ENCODE measurements around the gene CDH6. TPM values are rescaled to one million over a fixed set of nuclear protein-coding genes. Genes with fewer than 3 reads are reported as not detected.

Gene CDH6
- 10 to 100 TPM in 1 of 6 donors, 1 to 10 TPM in 2, under 1 TPM in 3; 0.31 to 10.4 (median 0.83) TPM for total RNA-seq
- polyA plus RNA-seq = under 1 TPM; 0.57 to 0.66 TPM

DNA sequence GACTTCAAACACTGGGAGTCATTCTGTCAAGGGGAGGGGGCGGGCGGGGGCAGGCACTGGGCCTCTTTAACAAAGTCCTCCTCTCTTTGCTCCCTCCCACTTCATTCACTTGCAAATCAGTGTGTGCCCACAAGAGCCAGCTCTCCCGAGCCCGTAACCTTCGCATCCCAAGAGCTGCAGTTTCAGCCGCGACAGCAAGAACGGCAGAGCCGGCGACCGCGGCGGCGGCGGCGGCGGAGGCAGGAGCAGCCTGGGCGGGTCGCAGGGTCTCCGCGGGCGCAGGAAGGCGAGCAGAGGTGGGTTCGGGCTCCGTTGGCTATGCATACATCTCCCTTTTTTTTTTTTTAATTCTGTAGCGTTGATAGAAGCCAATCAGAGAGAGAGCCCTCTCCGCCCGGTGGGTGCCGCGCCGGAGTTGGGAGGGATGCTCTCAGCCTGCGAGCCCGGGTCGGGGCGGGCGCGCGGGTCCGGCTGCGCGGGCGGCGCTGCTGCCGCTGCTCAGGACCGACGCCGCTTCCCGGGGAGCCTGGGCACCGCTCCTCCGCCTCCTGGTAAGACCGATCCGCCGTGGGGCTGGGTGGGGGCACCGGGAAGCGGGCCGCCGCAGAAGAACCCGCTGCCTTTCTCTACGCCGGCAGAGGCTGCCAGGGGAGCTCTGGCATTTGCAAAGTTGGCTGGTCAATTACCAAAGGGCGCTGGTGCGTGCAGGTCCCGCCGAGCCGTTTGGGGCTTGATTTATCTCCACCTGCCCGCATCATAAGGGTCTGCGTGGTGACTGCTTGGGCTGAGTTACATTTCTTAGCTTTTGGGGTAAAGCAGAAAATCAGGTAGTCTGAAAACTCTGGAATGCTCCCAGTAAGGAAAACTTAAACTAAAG, at the start of gene CDH6:
CDH6 (plus strand) TSS at position 96 of the 877 bp plus-strand sequence. CDS start 73,788 bp downstream, outside the sequence.
- peaks cover 0 to 10% (median 9%) of the 10 kb centered on the region in 3 donors for H3K4me1 ChIP-seq
- no peaks in the 10 kb centered on the region for H3K9me3 ChIP-seq
- FAIRE-seq (no peak), DNase-seq (peak in 3 of 6 donors; percentile 26 to 73 (median 59)), ATAC-seq (peak; percentile 60 to 86 (median 78))
- H3K36me3 ChIP-seq = no peaks in the 10 kb centered on the region
- 1 to 2% methylated on average over 52 to 67 of the region's 67 CpGs for WGBS, 2 donors
- intact Hi-C loops (cut with DNase I) = no loop called here
- peaks cover 0 to 10% (median 3%) of the 10 kb centered on the region in 4 donors for H3K27me3 ChIP-seq
- H3K27ac ChIP-seq = peak within 1 kb of the TSS in 1 of 4 donors; percentile 23
- TF ChIP-seq, protein P1, sequence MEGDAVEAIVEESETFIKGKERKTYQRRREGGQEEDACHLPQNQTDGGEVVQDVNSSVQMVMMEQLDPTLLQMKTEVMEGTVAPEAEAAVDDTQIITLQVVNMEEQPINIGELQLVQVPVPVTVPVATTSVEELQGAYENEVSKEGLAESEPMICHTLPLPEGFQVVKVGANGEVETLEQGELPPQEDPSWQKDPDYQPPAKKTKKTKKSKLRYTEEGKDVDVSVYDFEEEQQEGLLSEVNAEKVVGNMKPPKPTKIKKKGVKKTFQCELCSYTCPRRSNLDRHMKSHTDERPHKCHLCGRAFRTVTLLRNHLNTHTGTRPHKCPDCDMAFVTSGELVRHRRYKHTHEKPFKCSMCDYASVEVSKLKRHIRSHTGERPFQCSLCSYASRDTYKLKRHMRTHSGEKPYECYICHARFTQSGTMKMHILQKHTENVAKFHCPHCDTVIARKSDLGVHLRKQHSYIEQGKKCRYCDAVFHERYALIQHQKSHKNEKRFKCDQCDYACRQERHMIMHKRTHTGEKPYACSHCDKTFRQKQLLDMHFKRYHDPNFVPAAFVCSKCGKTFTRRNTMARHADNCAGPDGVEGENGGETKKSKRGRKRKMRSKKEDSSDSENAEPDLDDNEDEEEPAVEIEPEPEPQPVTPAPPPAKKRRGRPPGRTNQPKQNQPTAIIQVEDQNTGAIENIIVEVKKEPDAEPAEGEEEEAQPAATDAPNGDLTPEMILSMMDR (IDR thresholded peaks at IDR 0.05) = no peak
- peak within 1 kb of the TSS; percentile 2 to 48 (median 18) for H3K4me3 ChIP-seq

- no peak overlapping the region for H3K27ac ChIP-seq
- TF ChIP-seq, protein P1 (IDR thresholded peaks at IDR 0.05) = no peak
- WGBS, 2 donors = 52 to 70% methylated on average over 7 of the region's 7 CpGs
- DNase-seq (no peak), FAIRE-seq (no peak), ATAC-seq (no peak)
- H3K36me3 ChIP-seq = no peaks in the 10 kb centered on the region
- H3K27me3 ChIP-seq = no peaks in the 10 kb centered on the region
- intact Hi-C loops (cut with DNase I) = no loop called here
- no peaks in the 10 kb centered on the region for H3K9me3 ChIP-seq
- no peak overlapping the region for H3K4me3 ChIP-seq
- no peaks in the 10 kb centered on the region for H3K4me1 ChIP-seq
Observed at GRCh38 chr5:31144364-31144763, 49.1 kb upstream of the CDH6 start.

DNA sequence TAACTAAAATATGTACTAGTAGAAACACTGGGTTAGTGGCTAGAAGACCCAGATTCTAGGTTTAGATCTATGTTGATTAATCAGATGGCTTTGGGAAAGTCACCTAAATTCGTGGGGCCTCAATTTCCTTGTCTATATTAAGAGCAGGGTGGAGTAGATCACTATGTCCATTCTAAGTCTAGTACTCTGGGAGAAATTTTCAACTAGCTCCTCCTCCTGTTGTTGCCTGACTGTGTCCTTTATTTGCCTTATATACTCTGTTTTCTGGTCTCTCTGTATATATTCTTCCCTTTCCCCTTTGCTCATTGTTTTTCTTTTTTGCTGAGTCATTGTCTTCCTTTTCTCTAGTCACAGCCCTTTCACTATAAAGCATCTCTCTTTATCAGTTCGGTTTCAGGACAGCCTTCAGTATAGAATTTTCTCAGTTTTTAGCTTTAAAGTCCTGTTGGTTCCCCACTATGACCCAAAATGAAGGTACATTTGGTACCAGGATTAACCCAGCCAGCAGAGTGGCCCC, 44.5 kb upstream of the CDH6 start:
- TF ChIP-seq, protein P1 (IDR thresholded peaks at IDR 0.05) = no peak
- intact Hi-C loops (cut with DNase I) = no loop called here
- Histone ChIP-seq H3K27ac (no peak overlapping the region), H3K27me3 (no peaks in the 10 kb centered on the region), H3K9me3 (no peaks in the 10 kb centered on the region), H3K4me3 (no peak overlapping the region), H3K4me1 (no peaks in the 10 kb centered on the region), H3K36me3 (no peaks in the 10 kb centered on the region)
- ATAC-seq (no peak), FAIRE-seq (no peak), DNase-seq (no peak)
- 40 to 46% methylated on average over 2 of the region's 2 CpGs for WGBS, 2 donors

DNA sequence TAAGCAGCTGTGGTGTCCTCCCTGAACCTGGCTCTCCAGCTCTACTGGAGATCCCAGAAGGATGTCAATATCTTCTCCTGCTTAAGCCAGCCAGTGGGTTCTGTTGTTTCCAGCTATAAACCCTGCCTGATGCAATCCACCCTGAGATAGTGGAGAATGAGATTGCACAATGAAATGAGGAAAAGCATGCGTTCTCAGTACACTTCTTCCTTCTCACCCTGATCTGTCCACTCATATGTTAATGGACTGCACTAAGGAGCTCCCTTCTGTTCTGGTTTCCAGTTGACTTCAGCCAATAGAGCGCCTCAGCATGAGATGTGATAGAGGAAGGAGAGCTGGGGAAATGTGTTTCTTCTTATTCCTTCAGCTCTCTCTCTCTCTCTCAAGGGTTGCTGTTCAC, 40.0 kb upstream of the CDH6 start:
- no peak for FAIRE-seq
- no peak overlapping the region for H3K4me3 ChIP-seq
- TF ChIP-seq, protein P1 (IDR thresholded peaks at IDR 0.05) = no peak
- H3K9me3 ChIP-seq = no peaks in the 10 kb centered on the region
- no peak overlapping the region for H3K27ac ChIP-seq
- H3K4me1 ChIP-seq = no peaks in the 10 kb centered on the region
- DNase-seq = no peak
- no peaks in the 10 kb centered on the region for H3K36me3 ChIP-seq
- intact Hi-C loops (cut with DNase I) = no loop called here
- 56 to 61% methylated on average over 2 of the region's 2 CpGs for WGBS, 2 donors
- H3K27me3 ChIP-seq = no peaks in the 10 kb centered on the region
- ATAC-seq = no peak
